ENCODE results near the gene PGM5.
"Not testable (repeated sequence)": the region's sequence is repeated elsewhere in the genome, so short reads cannot be mapped to it uniquely, and the experiment has no call there.

DNA sequence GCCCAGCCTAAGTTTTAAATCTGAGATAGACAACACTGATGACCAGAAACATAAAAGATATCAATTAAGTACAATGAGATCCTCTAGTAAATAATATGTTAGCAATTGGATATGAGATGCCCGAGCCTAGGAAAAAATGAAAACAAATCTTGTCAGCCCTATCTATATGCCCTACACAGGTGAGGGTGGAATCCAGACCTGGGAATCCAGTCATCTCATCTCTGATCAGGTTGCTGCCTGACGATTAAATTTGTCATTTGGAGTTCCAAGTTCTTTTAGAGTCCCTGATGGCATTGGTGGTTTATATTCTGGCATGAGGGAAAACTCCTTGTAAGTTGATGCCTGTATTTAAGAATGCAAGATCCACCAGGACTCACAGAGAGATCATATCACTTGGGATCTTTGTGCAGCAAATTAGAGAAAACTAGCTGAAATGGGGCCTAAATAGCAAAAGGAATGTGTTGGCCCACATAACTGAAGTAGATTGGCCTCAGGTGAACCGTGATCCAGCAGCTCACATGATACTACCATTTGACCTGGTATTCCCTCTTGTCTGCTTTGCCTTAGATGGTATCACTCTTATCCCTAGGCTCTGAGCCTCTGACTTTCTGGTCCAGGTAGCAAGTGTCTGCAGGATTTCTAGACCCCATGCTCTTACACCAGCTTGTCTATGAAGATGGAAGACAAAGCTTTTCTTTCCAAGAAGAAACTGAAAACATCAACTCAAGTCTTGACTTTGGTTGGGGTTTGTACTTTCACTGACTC lies 48.2 kb downstream of the PGM5 start:
- not testable (repeated sequence) for TF ChIP-seq CTCF, POLR2A (IDR thresholded peaks at IDR 0.05)

Data from uterus (tissue), 2 donors.